ENCODE data around the gene MRPL28. TPM values are rescaled to one million over a fixed set of nuclear protein-coding genes. Genes with fewer than 3 reads are reported as not detected.

MRPL28 gene
- total and polyA plus RNA-seq, 2 donors from 2014 or later, result 59.1 to 201 TPM

GRCh38 chr16:377419-377951 is 7.1 kb upstream of the MRPL28 start:
- TF ChIP-seq CTCF (IDR thresholded peaks at IDR 0.05; ENCODE audit: borderline replicate concordance, extremely low read depth, insufficient read depth), result no peak
- intact Hi-C loops (cut with DNase I), result no loop called here
- no peaks in the 10 kb centered on the region for H3K9me3 ChIP-seq (ENCODE audit: control insufficient read depth in 2 of 3, insufficient read depth in 1 of 3, low read length in 3 of 3)
- no peaks in the 10 kb centered on the region for H3K27me3 ChIP-seq (ENCODE audit: control insufficient read depth, insufficient read depth, low read length)
- no peak overlapping the region for H3K4me3 ChIP-seq (ENCODE audit: low read length in 3 of 3)
- peaks cover 0 to 8% (median 3%) of the 10 kb centered on the region in 3 donors for H3K36me3 ChIP-seq (ENCODE audit: control insufficient read depth in 2 of 3, insufficient read depth in 3 of 3, low read length in 3 of 3)
- H3K9ac ChIP-seq (ENCODE audit: low read length in 3 of 3), result no peak overlapping the region
- H3K4me1 ChIP-seq (ENCODE audit: control insufficient read depth in 2 of 3, insufficient read depth in 2 of 3, low read depth in 1 of 3, low read length in 3 of 3), result peaks cover 0 to 20% (median 0%) of the 10 kb centered on the region in 3 donors
- FAIRE-seq (no peak), DNase-seq (peak in 1 of 5 donors; percentile 75)
- H3K27ac ChIP-seq (ENCODE audit: low read depth in 2 of 2, low read length in 2 of 2), result no peak overlapping the region

GRCh38 chr16:376817-377418 is 6.6 kb upstream of the MRPL28 start:
- Histone ChIP-seq H3K4me3 (ENCODE audit: low read length in 3 of 3) (no peak overlapping the region), H3K9ac (ENCODE audit: low read length in 3 of 3) (no peak overlapping the region), H3K9me3 (ENCODE audit: control insufficient read depth in 2 of 3, insufficient read depth in 1 of 3, low read length in 3 of 3) (no peaks in the 10 kb centered on the region), H3K27me3 (ENCODE audit: control insufficient read depth, insufficient read depth, low read length) (no peaks in the 10 kb centered on the region), H3K36me3 (ENCODE audit: control insufficient read depth in 2 of 3, insufficient read depth in 3 of 3, low read length in 3 of 3) (peaks cover 0 to 10% (median 3%) of the 10 kb centered on the region in 3 donors), H3K4me1 (ENCODE audit: control insufficient read depth in 2 of 3, insufficient read depth in 2 of 3, low read depth in 1 of 3, low read length in 3 of 3) (peaks cover 0 to 20% (median 0%) of the 10 kb centered on the region in 3 donors), H3K27ac (ENCODE audit: low read depth in 2 of 2, low read length in 2 of 2) (no peak overlapping the region)
- DNase-seq (peak in 1 of 5 donors; percentile 75), FAIRE-seq (no peak)
- no peak for TF ChIP-seq CTCF (IDR thresholded peaks at IDR 0.05; ENCODE audit: borderline replicate concordance, extremely low read depth, insufficient read depth)
- intact Hi-C loops (cut with DNase I), result no loop called here

- Histone ChIP-seq H3K36me3 (ENCODE audit: control insufficient read depth in 2 of 3, insufficient read depth in 3 of 3, low read length in 3 of 3) (peaks cover 0 to 10% (median 3%) of the 10 kb centered on the region in 3 donors), H3K9ac (ENCODE audit: low read length in 3 of 3) (no peak overlapping the region), H3K27me3 (ENCODE audit: control insufficient read depth, insufficient read depth, low read length) (no peaks in the 10 kb centered on the region), H3K27ac (ENCODE audit: low read depth in 2 of 2, low read length in 2 of 2) (no peak overlapping the region), H3K4me1 (ENCODE audit: control insufficient read depth in 2 of 3, insufficient read depth in 2 of 3, low read depth in 1 of 3, low read length in 3 of 3) (peaks cover 0 to 20% (median 0%) of the 10 kb centered on the region in 3 donors), H3K9me3 (ENCODE audit: control insufficient read depth in 2 of 3, insufficient read depth in 1 of 3, low read length in 3 of 3) (no peaks in the 10 kb centered on the region), H3K4me3 (ENCODE audit: low read length in 3 of 3) (no peak overlapping the region)
- FAIRE-seq (no peak), DNase-seq (peak in 1 of 5 donors; percentile 77)
- TF ChIP-seq CTCF (IDR thresholded peaks at IDR 0.05; ENCODE audit: borderline replicate concordance, extremely low read depth, insufficient read depth), result no peak
- intact Hi-C loops (cut with DNase I), result no loop called here
These were observed 5.8 kb upstream of the MRPL28 start for GRCh38 chr16:375927-376816.
